HS-27A (cell line): Measurements from ENCODE around the gene TJP3.

Experiments used
- DNase-seq: peaks from one replicate; pipeline ENCODE4 v3.0.0-alpha.2; 2012; ENCODE audit warnings: low read depth, missing footprints

TJP3 gene

DNA sequence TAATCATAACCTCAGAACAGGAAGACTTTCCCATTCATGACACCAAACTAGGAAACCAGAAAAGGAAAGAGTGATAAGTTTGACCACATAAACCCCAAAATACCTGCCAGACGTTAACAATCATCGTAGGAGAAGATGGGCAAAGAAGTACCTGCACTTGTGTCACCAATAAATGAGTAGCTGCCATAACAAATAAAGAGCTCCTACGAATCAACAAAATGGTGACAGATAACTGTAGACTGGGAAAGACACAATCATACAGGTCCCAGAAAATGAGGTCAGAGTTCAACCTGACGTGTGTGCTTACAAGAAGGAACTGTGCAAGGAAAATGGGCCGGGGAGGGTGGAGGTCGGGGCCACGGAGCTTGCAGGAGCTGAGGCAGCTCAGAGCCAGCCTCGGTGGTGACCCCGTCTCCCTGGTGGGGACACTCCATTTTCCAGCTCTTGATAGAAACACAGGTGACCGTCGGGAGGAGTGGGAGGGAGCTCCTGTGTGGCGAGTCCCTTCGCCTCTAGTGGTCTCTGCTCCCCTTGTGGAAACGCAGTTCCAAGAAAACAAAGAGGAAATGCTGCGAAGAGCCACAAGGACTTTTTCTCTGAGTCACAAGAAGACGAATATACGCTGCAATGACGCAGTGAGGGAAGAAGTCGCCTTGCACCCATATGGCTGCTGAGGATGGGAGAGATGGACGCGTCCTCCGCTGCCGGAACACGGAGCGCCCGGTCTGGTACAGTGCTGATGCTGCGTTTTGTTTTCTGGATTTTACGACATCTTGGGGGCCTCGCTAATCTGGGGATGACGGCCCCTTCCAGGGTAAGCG, 17.4 kb upstream of the TJP3 start:
- DNase-seq, result no peak

- no peak for DNase-seq
Measured at GRCh38 chr19:3691372-3691716, 16.8 kb upstream of the TJP3 start.

- no peak for DNase-seq
Measured at GRCh38 chr19:3691726-3692125, 16.5 kb upstream of the TJP3 start.

DNA sequence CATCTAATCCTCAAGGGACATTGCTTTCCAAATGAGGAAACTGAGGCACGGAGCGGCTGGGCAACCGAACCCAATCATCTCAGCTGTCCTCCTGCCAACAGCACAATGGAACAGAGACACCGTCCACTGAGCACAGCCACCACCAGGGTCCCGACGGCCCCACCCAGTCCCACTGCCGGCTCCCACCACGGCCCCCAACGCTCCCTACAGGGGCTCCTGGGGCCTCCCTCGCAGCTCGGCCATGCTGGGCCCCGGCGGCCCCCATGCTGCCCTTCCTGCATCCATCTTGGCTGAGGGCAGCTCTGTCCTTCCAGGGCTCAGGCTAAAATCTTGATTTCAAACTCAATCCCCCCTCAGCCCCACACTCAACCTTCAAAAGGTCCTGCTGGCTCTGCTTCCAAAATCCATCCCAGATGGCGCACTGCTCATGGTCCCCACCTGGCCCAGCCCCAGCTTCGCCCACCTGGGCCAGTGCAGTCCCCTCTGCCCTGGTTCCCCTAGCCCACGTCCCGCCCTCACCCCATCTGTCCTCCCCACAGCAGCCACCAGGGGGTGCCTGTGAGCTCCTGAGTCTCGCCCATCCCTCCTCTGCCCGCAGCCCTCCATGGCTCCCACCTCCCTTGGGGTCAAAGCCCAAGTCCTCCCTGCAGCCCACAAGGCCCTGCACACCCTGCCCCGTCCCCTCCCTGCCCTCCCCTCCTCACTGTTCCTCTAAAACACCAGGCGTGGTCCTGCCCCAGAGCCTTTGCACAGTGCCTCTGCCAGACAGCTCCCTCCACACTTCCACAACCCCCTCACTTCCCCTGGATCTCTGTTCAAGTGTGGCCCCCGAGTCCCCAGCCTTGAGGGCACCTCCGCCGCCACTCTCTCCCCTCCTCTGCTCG, 15.8 kb upstream of the TJP3 start:
- DNase-seq, result no peak

- no peak for DNase-seq
Measured at GRCh38 chr19:3693025-3693925, 14.9 kb upstream of the TJP3 start.

GRCh38 chr19:3694361-3695123, 13.6 kb upstream of the TJP3 start:
- DNase-seq, result no peak

- DNase-seq, result no peak
Measured at GRCh38 chr19:3695124-3695733, 13.0 kb upstream of the TJP3 start.

GRCh38 chr19:3695986-3696659, 12.1 kb upstream of the TJP3 start:
- no peak for DNase-seq

GRCh38 chr19:3696660-3696995, 11.6 kb upstream of the TJP3 start:
- no peak for DNase-seq

GRCh38 chr19:3697094-3697493, 11.1 kb upstream of the TJP3 start:
- no peak for DNase-seq

DNA sequence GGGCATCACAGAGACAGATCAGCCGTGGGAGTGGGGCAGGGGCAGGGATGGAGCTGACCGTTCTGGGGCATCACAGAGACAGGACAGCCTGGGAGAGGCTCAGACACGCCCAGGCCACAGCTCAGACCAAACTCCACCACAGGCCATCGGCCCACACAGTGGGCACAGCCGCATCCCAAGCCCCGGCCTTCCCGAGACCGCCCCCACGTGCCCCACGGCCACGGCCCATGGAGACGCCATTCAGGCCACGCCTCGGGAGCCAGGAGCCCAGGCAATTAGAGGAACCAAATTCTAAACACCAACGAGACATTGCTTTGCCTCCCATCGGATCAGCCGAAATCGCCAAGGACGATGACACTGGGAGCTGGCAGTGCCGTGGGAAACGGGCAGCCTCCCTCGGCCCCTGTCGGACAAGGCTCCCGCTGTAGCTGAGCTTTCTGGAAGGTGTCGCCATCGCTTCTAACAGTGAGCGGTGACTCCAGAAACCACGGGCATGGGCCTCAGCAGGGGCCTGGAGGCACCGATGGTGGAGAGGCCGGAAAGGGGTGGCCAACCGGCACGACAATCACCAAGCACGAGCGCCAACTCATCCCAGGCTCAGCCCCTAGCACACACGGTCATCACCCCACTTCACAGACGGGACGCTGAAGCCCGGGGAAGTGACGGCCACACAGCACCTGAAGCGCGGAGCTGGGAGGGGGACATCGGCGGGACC, 10.4 kb upstream of the TJP3 start:
- DNase-seq, result no peak

DNA sequence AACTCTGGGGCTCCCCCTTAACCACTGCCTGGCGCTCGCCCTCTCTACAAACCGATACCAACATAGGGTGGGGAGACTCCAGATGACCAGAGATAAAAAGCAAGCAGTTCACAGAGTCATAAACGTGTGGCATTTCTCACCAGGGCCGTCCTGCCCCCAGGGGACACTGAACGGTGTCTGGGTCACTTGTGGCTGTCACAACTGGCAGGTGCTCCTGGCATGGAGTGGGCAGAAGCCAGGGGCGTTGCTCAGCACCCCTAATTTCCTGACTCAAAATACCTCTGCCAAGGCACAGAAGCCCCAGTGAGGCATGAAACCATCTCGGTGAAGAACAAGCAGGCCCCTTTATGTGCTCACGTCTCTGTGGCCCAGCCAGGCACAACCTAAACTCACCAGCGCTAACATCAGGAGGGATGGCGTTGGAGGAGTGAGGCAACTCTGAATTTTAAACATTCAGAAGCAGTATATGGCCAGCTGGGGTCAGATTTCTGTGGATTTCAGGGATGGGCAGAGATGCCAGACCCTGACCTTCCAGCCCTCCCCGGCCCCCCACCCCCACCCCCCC, 9.7 kb upstream of the TJP3 start:
- no peak for DNase-seq

DNA sequence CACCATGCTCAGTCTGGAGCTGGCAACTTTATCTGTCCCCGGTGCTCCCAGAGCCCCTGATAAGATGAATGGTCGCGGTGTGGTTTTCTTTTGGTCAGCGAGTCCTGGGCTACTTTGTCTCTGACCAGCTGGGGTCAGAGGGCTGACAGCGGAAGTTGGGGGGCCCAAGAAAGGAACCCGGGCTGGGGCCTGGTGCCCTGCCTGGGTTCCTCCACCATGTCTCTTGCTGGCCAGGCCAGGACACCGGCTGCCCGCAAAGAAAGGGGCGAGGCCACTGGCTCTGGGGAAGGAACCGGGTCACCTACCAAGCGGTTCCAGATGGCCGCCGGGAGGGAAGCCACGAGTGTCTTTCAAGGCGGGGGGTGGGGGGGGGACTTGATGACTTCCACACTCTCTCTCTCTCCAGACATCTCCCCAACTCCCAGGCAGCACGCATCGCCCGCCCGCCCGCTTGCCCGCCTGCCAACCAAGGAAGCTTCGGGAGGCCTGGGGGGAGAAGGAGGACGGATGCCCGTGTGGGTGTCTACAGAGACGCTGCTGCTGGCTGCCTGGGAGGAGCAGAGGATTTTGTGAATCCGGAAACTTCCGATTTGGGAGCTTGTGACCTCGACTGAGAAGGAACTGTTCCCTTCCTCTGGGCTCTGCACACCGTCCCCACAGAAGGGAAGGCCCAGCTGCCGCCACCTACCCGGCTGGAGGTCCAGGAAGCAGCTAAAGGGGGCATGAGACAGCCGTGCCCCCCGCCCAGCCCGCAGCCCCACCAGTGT, 9.0 kb upstream of the TJP3 start:
- no peak for DNase-seq

GRCh38 chr19:3699741-3700241, 8.4 kb upstream of the TJP3 start:
- DNase-seq, result no peak

DNA sequence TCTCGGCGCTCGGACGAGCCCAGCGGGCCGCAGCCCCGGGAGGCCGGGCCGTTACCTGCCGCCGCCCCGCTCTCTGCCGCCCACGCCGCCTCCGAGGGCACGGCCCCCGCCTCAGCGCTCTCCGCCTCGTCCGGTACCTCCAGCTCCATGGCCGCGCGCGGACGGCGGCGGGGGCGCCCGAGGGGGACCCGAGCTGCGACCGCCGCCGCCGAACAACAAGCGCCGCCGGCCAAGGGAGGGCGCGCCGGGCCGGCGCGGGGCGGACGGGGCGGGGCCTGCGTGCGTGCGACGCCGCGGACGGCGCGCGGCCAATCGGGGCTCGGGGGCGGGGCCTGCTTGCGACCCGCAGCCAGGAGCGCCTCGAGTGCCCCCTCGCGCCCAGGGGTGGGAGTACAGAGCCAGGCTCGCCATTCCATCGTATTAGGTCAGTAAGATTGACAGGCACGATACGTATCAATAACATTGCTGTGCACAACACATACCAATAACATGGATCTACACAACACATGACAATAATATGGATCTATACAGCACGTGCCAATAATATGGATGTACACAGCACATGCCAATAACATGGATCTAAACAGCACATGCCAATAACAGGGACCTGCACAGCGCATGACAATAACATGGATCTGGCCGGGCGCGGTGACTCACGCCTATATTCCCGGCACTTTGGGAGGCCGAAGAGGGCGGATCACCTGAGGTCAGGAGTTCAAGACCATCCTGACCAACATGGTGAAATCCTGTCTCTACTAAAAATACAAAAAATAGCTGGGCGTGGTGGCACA, 7.7 kb upstream of the TJP3 start, which contains the start of gene PIP5K1C:
PIP5K1C (minus strand) TSS at position 227 of the 791 bp plus-strand sequence; CDS start at position 149, 78 bp downstream.
- peak; percentile 42 for DNase-seq

DNA sequence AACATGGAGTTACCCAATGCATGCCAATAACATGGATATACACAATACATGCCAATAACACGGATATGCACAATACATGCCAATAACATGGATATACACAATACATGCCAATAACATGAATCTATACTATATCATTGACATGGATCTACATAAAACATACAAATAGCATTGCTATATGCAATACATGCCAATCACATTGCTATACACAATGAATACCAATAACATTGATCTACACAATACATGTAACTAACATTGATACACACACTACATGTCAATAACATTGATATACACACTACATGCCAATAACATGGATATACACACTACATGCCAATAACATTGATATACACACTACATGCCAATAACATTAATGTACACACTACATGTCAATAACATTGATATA, 7.0 kb upstream of the TJP3 start:
- DNase-seq, result no peak

DNA sequence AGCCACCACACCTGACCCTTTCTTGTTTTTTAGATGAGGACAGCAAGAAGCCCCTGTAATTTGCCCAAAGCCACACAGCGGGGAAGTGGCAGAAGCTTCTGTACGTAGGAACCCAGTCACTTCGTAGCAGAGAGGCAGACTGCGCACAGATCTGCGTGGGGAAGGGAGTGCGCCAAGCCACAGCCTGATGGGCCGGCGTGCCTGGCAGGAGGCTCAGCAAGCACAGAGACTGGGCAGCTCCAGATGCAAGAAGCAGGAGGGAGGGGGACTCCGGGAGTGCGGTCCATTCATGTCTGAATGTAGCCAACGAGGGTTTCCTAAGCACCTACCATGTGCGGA, 347 bp upstream of the TJP3 start:
- DNase-seq, result no peak
